Measurements from ENCODE around the gene CSRNP3. TPM values are rescaled to one million over a fixed set of nuclear protein-coding genes. Genes with fewer than 3 reads are reported as not detected.

CSRNP3 gene
- total RNA-seq, 4 donors from 2014 or later = 0.37 to 11.1 (median 3.2) TPM

DNA sequence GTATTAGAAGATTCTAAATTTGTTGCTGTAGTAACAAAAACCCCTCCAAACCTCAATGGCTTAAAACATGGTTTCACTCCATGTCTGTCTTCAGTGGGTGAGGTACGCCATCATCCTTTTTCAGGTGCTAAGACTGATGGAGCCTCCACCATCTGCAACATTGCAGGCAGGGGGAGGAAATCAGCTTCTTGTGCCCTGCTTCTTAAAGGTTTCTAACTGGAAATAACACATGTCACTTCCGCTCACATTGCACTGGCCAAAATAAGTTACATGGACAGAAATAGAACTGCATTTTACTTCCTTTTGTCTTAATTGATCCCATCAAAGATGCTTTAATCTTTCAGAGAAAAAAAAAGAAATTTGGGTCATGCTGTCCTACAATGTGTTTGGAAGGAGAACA lies 230.4 kb downstream of the CSRNP3 start:
- DNase-seq = no peak
- no peak overlapping the region for H3K27ac ChIP-seq
- no peaks in the 10 kb centered on the region for H3K9me3 ChIP-seq
- TF ChIP-seq CTCF (IDR thresholded peaks at IDR 0.05) (no peak), POLR2A (IDR thresholded peaks at IDR 0.05) (no peak), POLR2AphosphoS5 (IDR thresholded peaks at IDR 0.05) (no peak), EP300 (IDR thresholded peaks at IDR 0.05; ENCODE audit: low read depth) (no peak)
- in situ Hi-C loops (cut with MboI; ENCODE audit: low pct_ligation_motif_present in 1 of 4, low pct_unique_long_range_greater_than_20kb in 1 of 4, low sequenced_read_pairs in 3 of 4) = loop anchor here (5.0 to 25.0 kb wide), 4 partner anchors 288 to 313 kb away; no protein-coding TSS in a partner anchor
- no peak overlapping the region for H3K4me3 ChIP-seq
- H3K36me3 ChIP-seq = no peaks in the 10 kb centered on the region
- no peaks in the 10 kb centered on the region for H3K27me3 ChIP-seq
- intact Hi-C loops (cut with DNase I; ENCODE audit: low total_unique reads) = loop anchor here (2.0 kb wide), 1 partner anchor 299 kb away; no protein-coding TSS in a partner anchor
- H3K4me1 ChIP-seq = peaks cover 0 to 4% (median 0%) of the 10 kb centered on the region in 4 donors
- 76 to 82% methylated on average over 2 of the region's 2 CpGs for WGBS, 2 donors (ENCODE audit: low coverage in 1 of 2)

DNA sequence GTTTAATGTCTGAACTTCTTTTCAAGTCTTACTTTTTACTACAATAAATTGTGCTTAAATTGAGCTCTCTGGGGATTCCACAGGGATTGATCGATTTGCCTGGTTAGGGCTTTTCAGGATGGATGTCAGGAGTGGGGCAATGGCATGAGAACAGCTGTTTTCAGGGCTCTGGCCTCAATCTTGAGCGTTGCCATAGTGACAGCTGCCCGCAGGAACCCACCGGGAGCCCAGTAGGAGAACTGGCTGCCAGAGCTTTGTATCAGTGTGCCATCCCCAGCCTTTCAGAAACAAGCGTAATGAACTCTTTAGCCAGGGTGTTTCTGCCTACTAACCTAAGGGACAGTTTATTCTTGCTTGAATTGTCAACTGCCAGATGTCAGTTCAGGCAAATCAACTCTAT lies 231.0 kb downstream of the CSRNP3 start:
- TF ChIP-seq EP300 (IDR thresholded peaks at IDR 0.05; ENCODE audit: low read depth) (no peak), POLR2A (IDR thresholded peaks at IDR 0.05) (no peak), POLR2AphosphoS5 (IDR thresholded peaks at IDR 0.05) (no peak), CTCF (IDR thresholded peaks at IDR 0.05) (no peak)
- Histone ChIP-seq H3K27me3 (no peaks in the 10 kb centered on the region), H3K9me3 (no peaks in the 10 kb centered on the region), H3K4me1 (peaks cover 0 to 4% (median 0%) of the 10 kb centered on the region in 4 donors), H3K27ac (no peak overlapping the region), H3K4me3 (no peak overlapping the region), H3K36me3 (no peaks in the 10 kb centered on the region)
- WGBS, 2 donors (ENCODE audit: low coverage in 1 of 2) = 71 to 72% methylated on average over 4 to 5 of the region's 5 CpGs
- in situ Hi-C loops (cut with MboI; ENCODE audit: low pct_ligation_motif_present in 1 of 4, low pct_unique_long_range_greater_than_20kb in 1 of 4, low sequenced_read_pairs in 3 of 4) (no loop called here), intact Hi-C loops (cut with DNase I; ENCODE audit: low total_unique reads) (no loop called here)
- no peak for DNase-seq

GRCh38 chr2:165701147-165701546 lies 231.6 kb downstream of the CSRNP3 start:
- in situ Hi-C loops (cut with MboI; ENCODE audit: low pct_ligation_motif_present in 1 of 4, low pct_unique_long_range_greater_than_20kb in 1 of 4, low sequenced_read_pairs in 3 of 4) = no loop called here
- H3K27ac ChIP-seq = no peak overlapping the region
- H3K4me1 ChIP-seq = peaks cover 0 to 4% (median 0%) of the 10 kb centered on the region in 4 donors
- no peaks in the 10 kb centered on the region for H3K27me3 ChIP-seq
- no peaks in the 10 kb centered on the region for H3K36me3 ChIP-seq
- no peaks in the 10 kb centered on the region for H3K9me3 ChIP-seq
- no peak overlapping the region for H3K4me3 ChIP-seq
- TF ChIP-seq POLR2A (IDR thresholded peaks at IDR 0.05) = no peak
- no peak for TF ChIP-seq CTCF (IDR thresholded peaks at IDR 0.05)
- TF ChIP-seq EP300 (IDR thresholded peaks at IDR 0.05; ENCODE audit: low read depth) = no peak
- TF ChIP-seq POLR2AphosphoS5 (IDR thresholded peaks at IDR 0.05) = no peak
- 54 to 56% methylated on average over 6 of the region's 6 CpGs for WGBS, 2 donors (ENCODE audit: low coverage in 1 of 2)
- intact Hi-C loops (cut with DNase I; ENCODE audit: low total_unique reads) = no loop called here
- no peak for DNase-seq

DNA sequence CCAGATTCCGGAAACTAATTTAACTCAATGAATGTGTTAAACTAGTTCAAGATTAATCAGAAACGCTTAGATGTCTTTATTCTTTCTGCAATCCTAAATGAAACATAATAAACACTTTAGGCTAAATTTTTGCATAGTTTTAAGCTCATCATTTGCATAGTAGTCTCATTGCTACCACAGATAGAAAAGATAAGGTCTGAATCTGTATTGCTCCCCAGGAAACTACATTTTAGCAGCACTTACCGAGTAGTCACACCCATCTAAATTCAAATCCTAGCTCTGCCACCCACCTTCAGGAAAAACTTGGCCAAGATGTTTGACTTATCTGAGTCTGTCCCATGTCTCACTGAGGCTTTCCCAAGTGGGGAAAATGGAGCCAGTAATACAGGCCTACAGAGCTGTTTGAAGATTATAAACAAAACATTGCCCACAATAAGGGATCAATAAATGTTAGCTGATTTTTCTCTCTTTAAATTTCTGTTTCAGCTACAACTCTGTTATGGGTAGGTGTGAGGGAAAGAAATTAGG lies 237.5 kb downstream of the CSRNP3 start:
- no peaks in the 10 kb centered on the region for H3K9me3 ChIP-seq
- H3K27ac ChIP-seq = no peak overlapping the region
- H3K36me3 ChIP-seq = no peaks in the 10 kb centered on the region
- no peaks in the 10 kb centered on the region for H3K4me1 ChIP-seq
- intact Hi-C loops (cut with DNase I; ENCODE audit: low total_unique reads) = no loop called here
- no peaks in the 10 kb centered on the region for H3K27me3 ChIP-seq
- in situ Hi-C loops (cut with MboI; ENCODE audit: low pct_ligation_motif_present in 1 of 4, low pct_unique_long_range_greater_than_20kb in 1 of 4, low sequenced_read_pairs in 3 of 4) = no loop called here
- no peak for DNase-seq
- no peak overlapping the region for H3K4me3 ChIP-seq
- 85 to 92% methylated on average over 3 of the region's 3 CpGs for WGBS, 2 donors (ENCODE audit: low coverage in 1 of 2)
- TF ChIP-seq POLR2A (IDR thresholded peaks at IDR 0.05) = no peak
- TF ChIP-seq POLR2AphosphoS5 (IDR thresholded peaks at IDR 0.05) = no peak
- TF ChIP-seq EP300 (IDR thresholded peaks at IDR 0.05; ENCODE audit: low read depth) = no peak
- TF ChIP-seq CTCF (IDR thresholded peaks at IDR 0.05) = no peak
